HG02981 (cell line): ENCODE results near the gene TCF4.

Experiments
- ATAC-seq: cut with Tn5 transposase; IDR thresholded peaks from one replicate; pipeline ENCODE4 v1.9.1; 2021; ENCODE audit warnings: mild to moderate bottlenecking, moderate library complexity; ENCODE audit not compliant: unreplicated experiment

TCF4 gene

DNA sequence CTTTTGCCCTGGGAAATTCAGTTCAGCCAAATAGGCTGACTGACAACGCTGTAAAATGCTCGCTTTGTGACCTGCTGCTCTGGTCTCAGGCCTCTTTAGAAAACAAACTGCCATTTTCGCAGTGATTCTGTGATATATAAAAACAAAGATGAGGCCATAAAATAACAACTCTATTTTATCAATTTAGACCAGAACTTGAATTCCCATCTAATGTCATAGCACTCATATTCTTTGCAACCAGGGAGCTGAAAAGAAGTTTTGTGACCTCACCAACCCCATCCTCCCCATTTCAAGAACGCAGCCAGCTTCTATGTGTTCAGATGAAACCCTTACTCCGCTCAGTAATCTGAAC lies 40.3 kb downstream of the TCF4 start:
- no peak for ATAC-seq

DNA sequence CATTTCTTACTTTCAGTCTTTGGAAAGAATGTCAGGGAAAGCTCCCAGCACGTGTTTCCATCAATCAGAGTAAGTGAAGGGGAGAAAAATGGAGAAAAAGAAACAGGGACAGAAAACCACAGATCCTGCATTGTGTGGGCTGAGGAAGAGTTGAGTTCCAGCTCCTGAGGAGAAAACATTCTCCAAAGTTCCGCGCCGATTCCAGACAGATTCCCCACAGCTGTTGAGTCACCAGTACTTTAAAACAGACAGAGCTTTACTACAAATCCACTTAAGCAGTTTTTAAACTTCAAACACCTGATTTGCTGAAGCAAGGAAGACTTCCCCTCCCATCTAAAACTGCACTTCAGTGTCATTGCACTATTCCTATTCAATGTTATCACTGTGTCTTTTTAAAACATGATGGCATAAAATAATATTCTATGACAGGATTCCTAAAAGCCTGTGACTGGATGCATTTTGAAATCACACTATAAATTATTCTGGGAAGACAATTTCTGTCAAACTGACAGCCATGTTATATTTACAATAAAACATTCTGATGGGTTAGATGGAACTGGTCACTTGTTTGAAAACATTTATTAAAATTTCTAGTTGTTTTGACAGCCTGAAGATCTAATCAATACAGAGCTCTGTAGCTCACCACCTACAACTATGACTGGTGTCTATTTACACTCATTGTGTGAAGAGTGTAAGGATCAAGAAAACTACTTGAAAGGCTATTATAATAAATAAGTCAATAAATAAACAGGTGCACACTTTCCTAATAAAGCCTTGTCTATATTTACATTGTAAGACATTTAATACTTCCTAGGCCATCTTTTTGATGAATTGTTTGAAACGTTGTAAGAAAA lies 40.9 kb downstream of the TCF4 start:
- no peak for ATAC-seq

DNA sequence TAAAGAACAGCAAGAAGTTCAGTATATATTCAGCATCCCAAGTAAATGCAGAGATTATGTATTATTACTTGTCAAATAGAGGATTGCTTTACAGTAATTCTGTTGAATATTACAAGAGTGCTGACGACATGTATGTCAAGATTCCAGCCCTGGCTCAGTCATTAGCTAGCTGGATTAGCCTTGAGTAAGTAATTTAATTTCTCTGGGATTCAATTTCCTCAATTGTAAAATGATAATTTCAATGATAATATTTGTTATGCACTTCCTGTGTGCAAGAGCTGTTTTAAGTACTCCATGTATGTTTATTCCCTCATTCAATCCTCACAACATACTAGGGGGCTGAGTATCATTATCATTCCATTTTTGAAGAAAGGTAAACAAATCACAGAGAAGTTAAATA lies 44.0 kb downstream of the TCF4 start:
- ATAC-seq = no peak

DNA sequence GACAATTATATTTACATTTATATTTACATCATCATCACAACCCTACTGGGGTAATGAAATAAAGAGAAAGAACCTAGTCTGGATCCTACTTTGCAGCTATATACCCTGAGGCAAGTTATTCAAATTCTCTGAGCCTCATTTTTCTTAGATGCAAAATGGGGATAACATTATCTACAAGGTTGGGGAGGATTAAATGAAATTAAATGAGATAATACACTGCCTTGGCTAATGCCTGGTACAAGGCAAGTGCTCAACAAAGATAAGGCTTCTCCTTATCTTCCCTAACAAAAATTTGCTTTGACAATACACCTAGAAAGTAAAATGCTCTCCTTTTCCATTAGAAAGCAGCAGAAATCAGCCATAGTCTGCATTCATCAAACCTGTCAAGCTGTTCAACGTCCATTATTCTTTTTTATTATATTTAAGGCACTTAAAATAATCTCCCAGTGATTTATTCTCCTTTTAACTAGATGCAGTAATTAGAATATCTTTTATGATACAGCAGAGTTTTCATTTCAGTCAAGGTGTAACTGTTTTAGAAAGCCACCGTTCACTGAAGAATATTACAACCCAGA lies 44.8 kb downstream of the TCF4 start:
- no peak for ATAC-seq

DNA sequence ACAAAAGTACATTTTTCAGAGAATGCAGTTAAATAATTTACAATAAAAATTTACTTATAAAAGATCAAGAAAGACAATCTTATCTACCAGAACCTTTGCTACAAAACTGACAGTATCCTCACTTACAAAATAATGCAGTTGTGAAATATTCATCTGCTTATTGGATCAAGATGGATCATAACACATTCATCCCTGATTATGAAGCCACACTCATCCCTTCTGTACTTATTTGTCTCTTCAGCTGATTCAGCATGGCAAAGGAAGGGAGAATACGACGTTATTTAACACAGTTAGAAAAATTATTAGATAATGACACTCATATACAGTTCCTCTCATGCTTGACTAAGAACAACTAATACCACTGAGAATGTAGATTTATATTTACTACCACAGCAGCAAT lies 46.4 kb downstream of the TCF4 start:
- ATAC-seq = no peak

DNA sequence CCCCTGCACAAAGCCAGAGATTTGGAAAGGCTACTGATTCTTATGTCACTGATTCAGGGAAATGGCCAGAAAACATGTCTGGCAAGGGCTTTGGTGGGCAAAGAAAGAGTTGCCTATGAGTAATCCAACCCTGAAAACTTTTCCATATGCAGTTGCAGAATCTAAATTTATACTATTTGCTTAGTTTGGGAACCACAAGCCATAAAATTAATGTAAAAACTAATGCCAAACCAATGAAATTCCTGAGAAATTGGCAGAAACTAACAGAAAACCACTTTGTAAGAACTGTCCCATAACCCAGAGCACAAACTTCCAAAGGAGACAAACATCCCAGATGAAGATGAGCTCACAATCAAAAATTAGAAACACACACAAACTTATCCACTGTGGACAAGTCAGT lies 48.8 kb downstream of the TCF4 start:
- no peak for ATAC-seq

DNA sequence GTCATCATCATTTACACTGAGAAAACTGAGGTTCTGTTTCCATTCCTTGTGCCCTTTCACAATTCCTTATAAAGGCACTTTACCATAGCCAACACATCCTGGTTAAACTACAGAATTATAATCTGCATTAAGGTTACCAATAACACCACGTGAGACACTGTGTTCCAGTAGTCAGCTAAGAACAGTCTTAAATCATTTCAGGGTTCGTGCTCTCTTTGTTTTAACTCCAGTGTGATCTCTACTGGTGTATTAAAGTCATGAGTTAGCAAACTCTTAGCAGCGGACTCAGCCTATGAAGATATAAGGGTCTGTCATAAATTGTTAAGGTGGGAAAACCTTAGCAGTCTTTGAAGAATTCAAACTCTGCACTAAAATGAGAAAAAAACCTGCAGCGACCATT lies 53.0 kb downstream of the TCF4 start:
- no peak for ATAC-seq

DNA sequence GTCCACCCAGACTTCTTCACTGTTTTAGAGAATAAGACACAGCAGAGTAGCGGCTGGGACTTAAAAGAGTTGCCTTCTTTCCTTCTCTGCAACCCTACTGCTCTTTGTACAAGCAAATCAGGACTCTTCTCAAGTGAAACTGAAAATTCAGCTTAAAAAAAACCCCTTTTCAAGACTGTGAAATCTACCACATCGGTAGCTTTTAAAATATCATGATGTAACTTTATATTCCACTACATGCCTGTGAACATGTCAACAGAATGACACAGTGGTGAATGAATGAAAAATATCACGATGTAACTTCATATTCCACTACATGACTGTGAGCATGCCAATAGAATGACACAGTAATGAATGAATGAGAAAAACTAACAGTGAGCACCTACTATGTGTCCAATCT lies 53.4 kb downstream of the TCF4 start:
- peak; percentile 56 for ATAC-seq

DNA sequence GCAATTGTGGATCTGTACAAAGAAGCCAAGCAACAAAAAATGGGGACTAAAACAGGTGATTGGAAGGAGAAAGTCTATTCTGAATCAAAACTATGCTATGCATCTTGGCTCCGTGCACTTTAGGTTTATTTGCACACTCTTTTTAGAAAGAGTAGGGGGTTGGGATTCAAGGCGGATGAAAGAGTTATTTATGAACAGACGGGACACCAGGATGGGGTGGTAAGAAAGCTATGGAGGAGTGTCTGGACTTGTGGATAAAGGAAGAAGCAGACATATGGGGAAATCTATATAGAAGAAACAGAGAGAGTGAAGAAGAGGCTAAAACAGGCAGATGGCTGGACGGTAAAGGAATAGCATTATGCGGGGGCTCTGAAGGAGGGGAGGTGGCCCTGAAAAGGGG lies 57.8 kb downstream of the TCF4 start:
- ATAC-seq = no peak

DNA sequence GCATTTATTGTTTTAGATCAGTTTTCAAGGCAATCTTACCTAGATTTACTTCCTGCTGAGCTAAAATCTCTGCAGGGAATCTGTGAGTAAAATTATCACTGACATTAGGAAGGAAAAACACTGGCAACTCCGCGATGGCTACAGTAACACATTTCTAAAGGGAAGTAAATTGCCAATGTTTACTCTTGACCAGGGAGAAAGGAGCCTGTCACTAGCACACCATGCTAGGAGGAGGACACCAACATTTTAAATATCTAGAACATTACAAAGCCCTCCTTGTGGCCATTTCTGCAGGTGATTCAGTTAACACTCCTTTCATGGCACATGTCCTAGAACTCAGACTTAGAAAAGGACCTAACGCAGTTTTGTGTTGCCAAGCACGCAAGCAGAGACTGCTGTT lies 58.4 kb downstream of the TCF4 start:
- ATAC-seq = no peak

DNA sequence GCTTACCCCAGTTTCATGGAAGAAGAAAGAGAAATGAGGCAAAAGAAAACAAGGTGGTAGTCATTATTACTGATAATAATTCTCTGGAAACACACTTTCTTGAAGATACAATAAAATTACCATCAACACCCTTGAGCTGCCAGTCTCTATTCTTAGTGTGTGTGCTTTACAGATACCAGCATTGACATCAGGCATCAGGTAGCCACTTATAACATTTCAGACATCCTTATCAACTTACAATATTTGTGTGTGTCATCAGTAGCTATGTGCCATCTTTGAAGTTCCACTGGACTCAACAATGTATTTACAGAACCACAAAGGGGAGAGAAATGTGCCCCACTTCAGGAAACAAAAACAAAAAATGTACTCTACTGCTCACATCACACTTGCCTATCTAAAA lies 62.1 kb downstream of the TCF4 start:
- ATAC-seq = no peak

DNA sequence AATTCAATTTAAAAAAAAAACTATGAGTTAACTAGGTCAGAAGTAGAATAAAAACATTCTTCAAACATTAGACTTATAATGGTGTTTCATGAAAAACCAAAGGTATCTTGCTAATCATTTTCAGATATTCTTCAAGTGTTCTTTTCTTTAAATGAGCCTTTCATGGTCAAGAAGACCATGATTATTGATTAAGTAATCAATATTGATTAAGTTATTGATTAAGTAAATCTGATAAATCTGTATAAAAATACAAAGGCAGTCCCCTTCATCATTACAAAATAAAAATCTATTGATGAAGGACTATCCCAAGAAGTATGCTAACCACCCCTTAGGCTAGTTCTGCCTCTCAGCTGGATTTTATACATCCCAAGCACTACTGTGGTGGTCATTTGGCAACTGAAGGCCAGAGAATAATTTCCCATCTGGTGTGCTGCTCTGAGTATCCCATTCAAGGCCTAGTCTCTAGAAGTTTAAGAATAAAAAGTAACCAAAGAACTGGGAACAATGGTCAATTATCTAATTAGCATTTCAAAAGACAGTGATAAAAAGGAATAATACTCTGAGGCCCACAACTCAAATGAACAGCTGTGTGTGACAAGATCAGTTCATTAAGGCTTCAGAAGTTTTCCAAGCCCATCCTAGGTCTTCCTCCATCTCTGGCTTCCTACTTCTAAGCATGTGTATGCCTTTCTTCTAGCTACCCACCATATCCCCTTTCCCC lies 63.5 kb downstream of the TCF4 start:
- no peak for ATAC-seq

DNA sequence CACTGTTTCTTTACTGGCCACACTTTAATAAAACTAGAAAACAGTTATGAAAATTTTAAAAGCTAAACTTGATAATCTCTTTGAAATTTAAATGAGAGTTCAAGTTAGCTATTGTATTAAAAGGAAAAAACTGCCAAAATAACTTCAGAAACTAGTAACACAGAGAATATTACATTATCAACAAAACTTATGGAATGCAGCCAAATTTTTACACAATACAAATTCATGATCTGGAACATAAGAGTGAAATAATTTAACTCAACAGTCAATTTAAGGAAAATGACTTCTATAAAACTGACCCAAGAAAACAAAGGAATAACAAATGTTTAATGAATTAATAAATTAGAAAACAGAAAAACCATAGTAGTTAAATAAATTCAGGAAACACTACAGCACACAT lies 65.0 kb downstream of the TCF4 start:
- ATAC-seq = no peak

DNA sequence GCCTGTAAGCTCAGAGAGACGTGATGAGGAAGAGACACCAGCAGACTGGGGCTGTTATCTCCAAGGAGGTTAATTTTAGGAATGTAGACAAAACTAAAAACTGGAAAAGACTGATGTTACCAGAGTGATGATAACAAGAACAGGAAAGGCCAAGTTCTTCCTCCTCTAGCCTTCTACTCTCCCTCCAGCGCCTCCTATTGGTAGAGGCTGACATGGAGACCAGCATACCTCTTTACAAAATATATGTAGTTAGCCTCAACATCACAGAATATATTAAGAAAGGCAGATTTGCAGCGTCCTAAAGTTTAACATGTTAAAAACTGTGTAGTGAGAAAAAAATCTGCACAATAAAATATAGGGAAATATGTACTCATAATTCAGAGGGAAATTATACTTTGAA lies 66.0 kb downstream of the TCF4 start:
- ATAC-seq = no peak

DNA sequence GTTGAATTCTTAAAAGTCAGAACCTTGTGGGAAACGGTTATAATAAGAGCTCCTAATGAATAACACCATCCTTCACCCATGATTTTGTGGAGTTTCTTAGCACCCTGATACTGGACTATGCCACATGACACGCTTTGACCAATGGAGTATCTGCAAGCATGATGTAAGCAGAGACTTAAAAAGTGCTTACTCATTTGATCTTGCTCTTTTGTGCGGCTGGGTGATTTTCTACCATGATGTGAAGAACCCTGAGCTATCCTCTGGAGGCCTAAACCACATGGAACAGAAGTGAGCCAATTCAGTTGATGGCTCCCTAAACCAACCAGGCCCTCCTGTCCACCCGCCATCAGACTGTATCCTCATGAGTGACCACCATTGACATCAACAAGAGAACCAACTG lies 70.9 kb downstream of the TCF4 start:
- no peak for ATAC-seq

DNA sequence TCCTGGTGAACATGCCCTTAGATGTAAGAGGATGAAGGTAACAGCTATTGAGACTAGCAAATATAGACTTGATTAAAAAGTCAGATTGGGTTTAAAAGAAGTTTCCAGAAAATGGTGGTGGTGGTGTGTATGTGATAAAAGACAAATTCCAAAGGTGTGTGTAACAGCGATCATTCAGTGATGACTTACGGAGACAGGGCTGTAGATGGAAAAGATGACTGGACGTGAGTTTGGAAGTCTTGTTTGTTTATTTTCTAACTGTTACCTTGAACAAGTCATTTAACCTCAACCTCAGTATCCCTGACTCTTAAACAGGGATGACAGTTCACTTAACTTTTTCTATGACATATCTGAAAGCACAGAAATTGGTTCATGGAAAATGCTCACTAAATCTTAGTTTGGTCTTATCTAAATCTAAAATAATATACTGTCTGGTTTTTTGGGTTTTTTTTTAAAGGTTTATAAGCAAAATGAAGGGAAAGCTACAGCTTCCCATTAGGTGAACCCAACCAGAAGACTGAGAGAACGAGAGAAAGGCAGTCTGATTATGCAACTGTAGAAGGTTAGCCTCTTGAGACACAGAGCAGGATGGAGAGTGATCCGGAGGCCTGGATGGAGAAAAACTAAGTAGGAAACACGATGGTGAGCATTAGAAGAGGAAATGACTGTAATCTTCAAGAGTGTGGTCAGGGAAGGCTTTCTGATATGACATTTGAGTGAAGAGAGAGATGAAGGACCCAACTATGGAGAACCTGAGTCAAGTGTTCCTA lies 71.9 kb downstream of the TCF4 start:
- no peak for ATAC-seq

DNA sequence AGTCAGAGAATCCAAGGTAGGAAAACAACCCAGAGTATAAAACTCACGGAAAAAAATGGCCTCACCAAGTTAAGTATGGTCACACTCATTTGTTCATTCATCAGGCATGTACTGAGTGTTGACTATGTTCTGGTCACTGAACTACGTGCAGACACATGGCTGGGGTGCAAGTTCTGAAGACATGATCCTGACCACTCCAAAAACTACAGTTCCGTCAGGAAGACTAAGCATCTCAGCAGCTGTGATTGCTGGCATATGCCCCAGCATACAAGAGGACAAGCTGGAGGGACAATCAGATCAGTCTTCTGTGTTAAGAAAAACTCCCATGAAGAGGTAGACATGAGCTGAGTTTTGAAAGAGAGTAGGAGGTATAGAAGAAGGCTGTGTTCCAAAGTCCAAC lies 72.8 kb downstream of the TCF4 start:
- ATAC-seq = no peak

DNA sequence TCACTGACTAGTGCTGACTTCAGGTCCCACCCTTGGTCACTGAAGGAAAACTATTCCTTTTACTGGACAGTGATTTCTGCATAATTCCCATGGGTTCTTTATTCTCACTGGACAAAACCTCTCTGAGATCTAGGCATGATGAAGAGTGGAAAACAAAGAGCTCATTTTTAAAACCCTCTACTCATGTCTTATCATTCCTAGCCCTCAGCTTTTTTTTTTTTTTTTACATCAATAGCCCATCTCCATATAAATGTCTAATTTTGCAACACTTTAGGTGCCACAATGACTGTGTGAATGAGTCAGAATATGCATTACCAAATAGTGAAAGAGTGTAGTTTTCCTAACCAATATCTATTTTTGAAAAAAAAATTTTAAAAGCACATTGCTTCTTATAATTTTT lies 74.8 kb downstream of the TCF4 start:
- no peak for ATAC-seq

DNA sequence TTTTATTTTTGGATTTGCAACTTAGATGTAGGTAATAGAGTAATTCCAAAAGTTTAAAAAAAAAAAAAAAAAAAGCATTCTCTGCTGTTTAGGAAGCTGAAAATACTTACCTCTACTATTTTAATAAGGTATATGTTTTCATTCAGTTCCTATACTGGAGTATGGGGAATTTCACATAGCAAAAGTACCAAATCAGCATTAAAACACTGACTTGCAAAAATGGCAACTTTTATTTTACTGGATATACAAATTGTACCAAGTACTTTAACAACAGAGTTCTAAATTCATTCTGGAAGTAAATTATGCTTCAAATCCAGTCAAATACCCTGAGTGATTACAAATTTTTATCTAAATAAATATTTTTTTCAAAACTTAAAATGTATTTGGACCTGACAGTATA lies 76.7 kb downstream of the TCF4 start:
- no peak for ATAC-seq

DNA sequence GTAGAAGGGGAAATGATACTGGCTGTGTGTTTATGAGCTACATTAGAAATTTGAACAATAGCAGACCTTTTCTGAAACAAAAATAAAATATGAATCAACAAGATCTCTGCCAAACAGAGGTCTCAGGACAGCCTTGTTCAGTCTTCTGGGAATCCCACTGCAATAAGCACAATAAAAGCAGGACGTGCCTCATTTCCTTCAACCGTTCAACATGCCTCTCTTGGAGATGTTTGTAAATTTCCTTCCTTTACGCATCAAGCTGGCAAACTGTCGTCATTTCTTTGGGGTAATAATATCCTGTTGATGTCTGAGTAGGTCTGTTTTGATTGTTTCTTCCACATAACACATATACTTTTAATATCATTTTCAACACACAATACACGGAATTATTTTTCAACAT lies 77.2 kb downstream of the TCF4 start:
- ATAC-seq = no peak

DNA sequence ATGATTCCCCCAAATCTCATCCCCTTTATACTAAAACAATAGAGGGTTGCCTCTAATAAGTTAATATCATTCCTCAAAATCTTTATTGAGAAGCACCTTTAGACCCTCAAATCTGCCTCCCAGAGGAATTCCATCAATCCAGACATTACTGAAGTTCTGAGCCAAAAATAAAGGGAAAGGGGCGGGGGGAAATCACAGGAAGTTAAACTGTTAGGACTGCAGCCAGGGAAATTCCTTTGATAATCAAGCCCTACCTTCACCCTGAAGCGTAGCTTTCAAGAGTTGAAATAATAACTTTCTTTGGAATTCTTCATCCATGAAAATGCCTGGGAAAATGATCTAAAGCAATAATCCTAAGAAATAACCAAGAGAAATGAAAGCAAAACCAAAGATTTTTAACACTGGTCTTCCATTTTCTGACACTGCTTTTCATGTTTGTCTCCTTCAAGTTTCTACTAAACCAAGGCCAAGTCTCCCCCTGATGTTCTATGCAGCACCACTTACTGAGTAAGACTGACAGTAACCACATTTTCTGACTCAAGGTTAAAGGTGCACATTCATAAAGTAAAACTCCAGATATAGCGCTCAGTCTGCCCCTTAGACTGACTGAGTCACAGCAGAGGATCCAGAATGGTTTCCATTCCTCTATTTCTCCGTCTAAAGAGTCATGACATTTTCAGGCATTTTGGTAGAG lies 78.2 kb downstream of the TCF4 start:
- peak; percentile 90 for ATAC-seq
